Measurements from ENCODE around the gene SCLY.

Gene SCLY

GRCh38 chr2:238141541-238142318 is 80.9 kb downstream of the SCLY start:
- DNase-seq = no peak

- no peak for DNase-seq
These were observed 81.8 kb downstream of the SCLY start for GRCh38 chr2:238142382-238143205.

GRCh38 chr2:238143239-238143951 is 82.6 kb downstream of the SCLY start:
- no peak for DNase-seq

GRCh38 chr2:238144262-238144661 is 83.5 kb downstream of the SCLY start:
- DNase-seq = no peak

- DNase-seq = no peak
These were observed 84.2 kb downstream of the SCLY start for GRCh38 chr2:238145046-238145445.

GRCh38 chr2:238145851-238146250 is 85.0 kb downstream of the SCLY start:
- no peak for DNase-seq

- DNase-seq = no peak
These were observed 86.2 kb downstream of the SCLY start for GRCh38 chr2:238146884-238147544.

GRCh38 chr2:238148981-238149380 is 88.2 kb downstream of the SCLY start:
- DNase-seq = no peak
